Adrenal gland (tissue), 12 donors: ENCODE results near the gene PPP3CA. TPM values are rescaled to one million over a fixed set of nuclear protein-coding genes. Genes with fewer than 3 reads are reported as not detected.
"Not testable (repeated sequence)": the region's sequence is repeated elsewhere in the genome, so short reads cannot be mapped to it uniquely, and the experiment has no call there.

Experiments
- DNase-seq, 7 donors: peaks; one replicate each; pipeline ENCODE4 v3.0.0-alpha.2; 2019 to 2020
- H3K27ac ChIP-seq, 5 donors: fragments of 200-600 bp; sonication (generic) in 4 of 5; 1 replicate in 3 of 5; 2 replicates in 2 of 5; pipeline versions ENCODE4 v1.5.1 to v1.8.0; 2016 to 2020; ENCODE audit warnings: mild to moderate bottlenecking in 1 of 5
- H3K27me3 ChIP-seq: fragments of 200-600 bp; 2 replicates; pipeline ENCODE4 v1.8.0; 2021
- H3K36me3 ChIP-seq, 2 donors: fragments of 200-600 bp; replicated peaks in 1 of 2; 1 replicate in 1 of 2; 2 replicates in 1 of 2; pipeline versions ENCODE4 v1.5.1 to v1.8.0; 2018 to 2022
- H3K4me1 ChIP-seq, 2 donors: fragments of 200-600 bp; replicated peaks in 1 of 2; 1 replicate in 1 of 2; 2 replicates in 1 of 2; pipeline versions ENCODE4 v1.5.1 to v1.8.0; 2018 to 2021
- H3K4me3 ChIP-seq, 4 donors: fragments of 200-600 bp; sonication (generic) in 3 of 4; one replicate each; pipeline ENCODE4 v1.5.1; 2016 to 2018
- H3K9me3 ChIP-seq, 3 donors: fragments of 200-600 bp; sonication (generic) in 1 of 3; replicated peaks in 1 of 3; 1 replicate in 2 of 3; 2 replicates in 1 of 3; pipeline versions ENCODE4 v1.5.1 to v1.8.0; 2016 to 2021
- CTCF ChIP-seq, 6 experiments: fragments of 450-650 bp in 4 of 6; fragments of 200-600 bp in 2 of 6; sonication (generic) in 1 of 6; IDR thresholded peaks; 1 replicate in 5 of 6; 2 replicates in 1 of 6; pipeline versions ENCODE4 v1.5.1 to v1.8.0; 2016 to 2021; ENCODE audit warnings: antibody characterized with exemption in 6 of 6, mild to moderate bottlenecking in 2 of 6, moderate library complexity in 1 of 6
- POLR2A ChIP-seq, 2 donors: fragments of 450-650 bp; IDR thresholded peaks; one replicate each; pipeline ENCODE4 v1.6.1; 2017; ENCODE audit warnings: antibody characterized with exemption in 2 of 2, mild to moderate bottlenecking in 2 of 2, moderate library complexity in 1 of 2
- WGBS, 4 donors: extraction: QIAGEN DNeasy Blood & Tissue Kit in 2 of 4; methylation state at CpG; one replicate each; pipeline versions ENCODE4 v1.1.5 to v1.1.7; 2013 to 2017; 5-methylcytosine and 5-hydroxymethylcytosine counted together
- intact Hi-C, 2 donors: fragments of 100-400 bp; cut with DNase I; formaldehyde crosslinking; loops; one replicate each; pipeline versions ENCODE4 v1.14.1 to v1.15.0; 2022 to 2023
- polyA plus RNA-seq, 3 donors: library from polyadenylated mRNA; stranded (reverse); fragments of 200-250 nt in 2 of 3; fragments of 350-450 nt in 1 of 3; fragmentation: Illumina TruSeq in 1 of 3; extraction: RNeasy Lipid Tissue Mini Kit (QIAGEN cat#74804) in 1 of 3; gene quantifications; one replicate each; pipeline ENCODE4 v1.2.3, GENCODE V29; 2013 to 2014
- total RNA-seq, 9 donors: library from RNA; depleted of rRNA in 4 of 9; stranded (reverse); fragments of >200 nt in 4 of 9; fragments of 120-200 nt in 1 of 9; fragmentation: NEBNext Ultra II Directional in 1 of 9; extraction: Animal tissue kit (Norgen Biotek cat#: 25700) in 1 of 9; gene quantifications; one replicate each; pipeline versions ENCODE4 v1.1.0 to v1.2.4, GENCODE V29; 2013 to 2023
- donor health status: healthy with polysubstance abuse.
- donor health status: Bipolar disorder and iron deficiency.
- donor health status: DM: yes; HTN: yes; CAD: no.
- donor health status: DM: no; HTN: no; CAD: no.
- donor health status: DM: no; HTN: no; CAD: no.
- donor health status: DM: yes; HTN: yes; CAD: no.

The PPP3CA gene
- total and polyA plus RNA-seq, 12 donors = 13.8 to 138 (median 43.8) TPM

GRCh38 chr4:101140228-101140627, 207.1 kb downstream of the PPP3CA start:
- peaks cover 0 to 17% of the 10 kb centered on the region in 2 donors for H3K4me1 ChIP-seq
- intact Hi-C loops = no loop called here
- TF ChIP-seq CTCF (IDR thresholded peaks at IDR 0.05) = no peak
- TF ChIP-seq POLR2A (IDR thresholded peaks at IDR 0.05) = no peak
- no peaks in the 10 kb centered on the region for H3K36me3 ChIP-seq
- H3K9me3 ChIP-seq = no peaks in the 10 kb centered on the region
- H3K27me3 ChIP-seq = no peaks in the 10 kb centered on the region
- no peak overlapping the region for H3K4me3 ChIP-seq
- no peak overlapping the region for H3K27ac ChIP-seq
- DNase-seq = no peak

- Histone ChIP-seq H3K27ac (no peak overlapping the region), H3K4me3 (no peak overlapping the region), H3K36me3 (no peaks in the 10 kb centered on the region), H3K9me3 (no peaks in the 10 kb centered on the region), H3K4me1 (peaks cover 0 to 18% of the 10 kb centered on the region in 2 donors), H3K27me3 (no peaks in the 10 kb centered on the region)
- TF ChIP-seq CTCF (IDR thresholded peaks at IDR 0.05) (no peak), POLR2A (IDR thresholded peaks at IDR 0.05) (no peak)
- intact Hi-C loops = no loop called here
- DNase-seq = no peak
- WGBS, 4 donors = 89 to 97% (median 94%) methylated on average over 8 of the region's 8 CpGs
Measured at GRCh38 chr4:101136373-101137370, 210.7 kb downstream of the PPP3CA start.

GRCh38 chr4:101135371-101136010, 211.8 kb downstream of the PPP3CA start:
- intact Hi-C loops = no loop called here
- TF ChIP-seq POLR2A (IDR thresholded peaks at IDR 0.05) (no peak), CTCF (IDR thresholded peaks at IDR 0.05) (no peak)
- Histone ChIP-seq H3K27me3 (no peaks in the 10 kb centered on the region), H3K36me3 (no peaks in the 10 kb centered on the region), H3K4me3 (peak overlapping the region in 1 of 4 donors; percentile 39), H3K4me1 (peaks cover 0 to 18% of the 10 kb centered on the region in 2 donors), H3K27ac (no peak overlapping the region), H3K9me3 (no peaks in the 10 kb centered on the region)
- WGBS, 4 donors = 61 to 72% (median 64%) methylated on average over 3 of the region's 3 CpGs
- DNase-seq = no peak

- intact Hi-C loops, H3K27me3 ChIP-seq, H3K4me3 ChIP-seq, DNase-seq, H3K36me3 ChIP-seq, H3K27ac ChIP-seq, H3K9me3 ChIP-seq: not testable (repeated sequence)
- H3K4me1 ChIP-seq = peaks cover 0 to 12% of the 10 kb centered on the region in 2 donors
- WGBS, 4 donors = 82 to 99% (median 90%) methylated on average over 5 of the region's 5 CpGs
Measured at GRCh38 chr4:101131058-101131457, 216.3 kb downstream of the PPP3CA start.

- H3K27ac ChIP-seq, H3K4me1 ChIP-seq, intact Hi-C loops, H3K4me3 ChIP-seq, H3K36me3 ChIP-seq, H3K27me3 ChIP-seq, DNase-seq, H3K9me3 ChIP-seq: not testable (repeated sequence)
- WGBS, 4 donors = 93 to 100% (median 100%) methylated on average over 1 of the region's 1 CpG
Measured at GRCh38 chr4:101128898-101129297, 218.4 kb downstream of the PPP3CA start.
